ENCODE measurements around the gene CPLX3.

Gene CPLX3

DNA sequence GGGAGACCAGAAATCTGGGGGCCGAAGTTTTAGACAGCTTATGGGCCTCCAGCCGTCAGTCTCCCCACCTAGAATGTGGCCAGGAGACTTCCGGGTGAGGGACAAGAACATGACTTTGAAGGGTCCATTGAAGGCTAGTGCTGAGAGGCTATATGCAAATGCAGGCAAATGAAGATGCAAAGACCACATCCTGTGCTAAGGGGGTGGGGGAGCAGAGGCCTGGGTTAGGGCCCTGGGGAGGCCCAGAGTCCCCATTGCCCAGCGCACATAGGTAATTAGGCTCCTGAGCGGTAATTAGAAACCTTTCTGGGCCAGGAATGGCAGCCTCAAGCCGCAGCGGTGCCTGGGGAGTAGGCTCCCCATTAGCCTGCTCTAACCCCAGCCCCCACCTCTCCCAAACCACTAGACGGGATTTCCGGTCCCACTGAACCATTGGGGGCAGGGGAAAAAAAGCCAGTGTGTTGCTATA, 37.7 kb upstream of the CPLX3 start:
- no peak for DNase-seq

GRCh38 chr15:74789171-74789631, 37.2 kb upstream of the CPLX3 start:
- DNase-seq = no peak

DNA sequence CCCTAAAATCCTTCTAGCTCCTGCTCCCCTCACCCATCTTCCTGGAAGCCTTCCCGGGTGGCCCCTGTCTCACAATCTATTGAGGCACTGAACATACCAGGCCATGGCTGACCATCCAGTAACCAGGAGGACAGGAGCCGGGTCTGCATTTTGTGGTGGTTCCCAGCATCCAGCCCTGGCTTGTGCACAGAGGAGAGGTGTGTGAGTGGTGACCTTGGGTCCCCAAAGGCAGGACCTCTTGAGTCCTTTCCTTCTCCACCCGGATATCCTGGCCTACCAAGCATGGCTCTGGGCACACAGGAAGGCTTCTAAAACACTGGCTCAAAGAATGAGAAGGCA, 36.7 kb upstream of the CPLX3 start:
- no peak for DNase-seq

- DNase-seq = no peak
These were observed 36.1 kb upstream of the CPLX3 start for GRCh38 chr15:74790080-74790916.

- no peak for DNase-seq
These were observed 35.4 kb upstream of the CPLX3 start for GRCh38 chr15:74791007-74791406.

- no peak for DNase-seq
These were observed 34.8 kb upstream of the CPLX3 start for GRCh38 chr15:74791667-74792066.

- DNase-seq = no peak
These were observed 34.0 kb upstream of the CPLX3 start for GRCh38 chr15:74792227-74793016.

DNA sequence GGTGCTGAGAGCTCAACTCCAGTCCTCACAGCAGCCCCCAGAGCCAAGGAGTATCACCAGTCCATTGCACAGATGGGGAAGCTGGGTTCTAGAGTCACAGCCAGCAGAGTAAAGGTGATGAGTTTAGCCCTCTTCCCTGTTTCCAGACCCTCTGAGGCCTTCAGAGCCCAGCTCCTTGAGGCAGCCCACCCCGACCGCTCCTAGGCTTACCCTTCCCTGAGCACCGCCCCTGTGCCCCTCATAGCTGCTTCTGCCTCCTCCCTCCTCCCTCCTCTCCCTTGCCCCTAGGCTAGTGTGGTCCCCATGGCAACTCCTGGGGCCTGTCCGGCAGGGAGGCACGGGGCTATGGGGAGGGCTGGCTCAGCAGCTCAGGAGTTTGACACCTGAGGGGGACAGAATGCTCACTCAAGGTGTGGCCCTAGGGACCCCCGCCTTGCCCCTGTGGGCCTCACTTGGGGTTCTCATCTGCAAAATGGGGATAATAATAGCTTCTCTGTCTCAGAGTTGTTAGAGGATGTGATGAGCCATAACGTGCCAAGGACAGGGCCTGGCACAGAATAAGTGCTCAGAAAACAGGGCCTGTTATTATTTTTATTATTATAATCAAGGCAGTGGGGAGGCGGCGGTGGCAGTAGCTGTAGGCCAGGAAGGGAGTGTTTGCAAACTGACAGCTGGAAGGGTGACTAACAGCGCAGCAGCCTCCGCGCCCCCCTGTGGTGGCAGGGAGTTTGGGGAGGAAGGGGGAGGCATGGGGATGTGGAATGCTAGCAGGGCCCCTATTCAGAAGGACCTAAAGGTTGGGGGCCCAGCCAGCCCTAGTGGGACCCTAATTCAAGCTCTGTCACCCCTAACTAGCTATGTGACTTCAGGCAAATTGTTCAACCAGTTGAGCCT, 33.0 kb upstream of the CPLX3 start:
- DNase-seq = peak in 1 of 2 donors; percentile 51

DNA sequence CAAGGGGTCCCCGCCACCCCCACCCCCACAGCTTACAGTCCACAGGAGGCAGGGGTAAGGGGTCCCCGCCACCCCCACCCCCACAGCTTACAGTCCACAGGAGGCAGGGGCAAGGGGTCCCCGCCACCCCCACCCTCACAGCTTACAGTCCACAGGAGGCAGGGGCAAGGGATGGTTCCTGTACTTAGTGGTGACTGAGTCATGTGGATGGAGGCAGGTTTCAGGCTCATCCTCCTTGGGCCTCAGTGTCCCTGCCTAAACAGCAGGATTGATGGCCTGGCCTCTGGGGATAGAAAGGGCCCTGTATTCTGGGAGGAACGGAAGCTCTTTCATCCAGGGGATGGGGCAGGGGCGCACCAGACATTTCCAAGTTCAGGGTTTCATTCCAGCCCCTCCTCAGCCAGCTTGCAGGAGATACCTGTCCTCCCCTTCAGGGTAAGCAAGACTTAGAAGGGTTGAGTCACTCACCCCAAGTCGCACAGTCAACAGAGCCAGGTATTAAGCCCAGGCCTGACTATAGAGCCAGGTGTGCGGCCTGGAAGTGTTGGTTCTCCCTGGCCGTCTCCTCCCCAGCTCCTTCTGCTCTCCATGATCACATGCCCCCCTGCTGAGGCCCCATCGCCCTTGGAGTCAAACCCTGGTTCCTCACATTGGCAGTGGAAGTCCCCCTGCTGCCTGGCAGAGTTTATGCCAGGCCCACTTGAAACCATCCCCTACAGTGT, 32.0 kb upstream of the CPLX3 start:
- no peak for DNase-seq

DNA sequence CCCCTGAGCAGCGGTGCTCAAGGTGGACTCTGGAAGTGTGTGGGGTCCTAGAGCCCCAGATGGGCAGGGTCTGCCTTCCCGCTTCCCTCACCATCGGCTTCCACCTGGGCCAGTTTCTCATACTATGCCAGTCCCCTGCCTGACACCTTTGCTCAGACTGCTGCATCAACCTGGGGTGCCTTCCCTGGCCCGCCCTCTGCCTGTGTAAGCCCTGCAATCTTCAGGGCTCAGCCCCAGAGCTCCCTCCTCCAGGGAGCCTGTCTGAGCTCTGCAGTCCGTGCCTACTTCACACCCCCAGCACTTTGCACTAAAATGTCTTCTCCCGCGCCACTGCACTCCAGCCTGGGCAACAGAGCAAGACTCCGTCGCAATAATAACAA, 31.5 kb upstream of the CPLX3 start:
- no peak for DNase-seq

DNA sequence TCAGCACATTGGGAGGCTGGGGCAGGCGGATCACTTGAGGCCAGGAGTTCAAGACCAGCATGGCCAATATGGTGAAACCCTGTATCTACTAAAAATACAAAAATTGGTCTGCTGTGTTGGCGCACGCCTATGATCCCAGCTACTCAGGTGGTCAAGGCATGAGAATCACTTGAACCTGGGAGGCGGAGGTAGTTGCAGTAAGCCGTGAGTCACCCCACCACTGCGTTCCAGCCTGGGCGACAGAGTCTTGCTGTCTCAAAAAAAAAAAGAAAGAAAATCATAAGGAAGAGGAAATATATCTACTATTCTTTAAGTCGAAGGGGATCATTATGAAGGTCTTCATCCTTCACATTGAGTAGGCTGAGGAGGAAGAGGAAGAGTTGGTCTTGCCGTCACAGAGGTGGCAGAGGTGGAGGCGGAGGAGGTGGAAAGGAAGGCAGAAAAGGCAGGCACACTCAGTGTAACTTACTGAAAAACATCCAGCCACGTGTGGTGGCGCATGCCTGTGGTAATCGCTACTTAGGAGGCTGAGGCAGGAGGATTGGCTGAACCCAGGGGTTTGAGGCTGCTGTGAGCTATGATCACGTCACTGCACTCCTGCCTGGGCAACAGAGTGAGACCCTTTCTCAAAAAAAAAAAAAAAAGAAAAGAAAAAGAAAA, 30.3 kb upstream of the CPLX3 start:
- DNase-seq = no peak

GRCh38 chr15:74798388-74799254, 27.8 kb upstream of the CPLX3 start:
- no peak for DNase-seq

DNA sequence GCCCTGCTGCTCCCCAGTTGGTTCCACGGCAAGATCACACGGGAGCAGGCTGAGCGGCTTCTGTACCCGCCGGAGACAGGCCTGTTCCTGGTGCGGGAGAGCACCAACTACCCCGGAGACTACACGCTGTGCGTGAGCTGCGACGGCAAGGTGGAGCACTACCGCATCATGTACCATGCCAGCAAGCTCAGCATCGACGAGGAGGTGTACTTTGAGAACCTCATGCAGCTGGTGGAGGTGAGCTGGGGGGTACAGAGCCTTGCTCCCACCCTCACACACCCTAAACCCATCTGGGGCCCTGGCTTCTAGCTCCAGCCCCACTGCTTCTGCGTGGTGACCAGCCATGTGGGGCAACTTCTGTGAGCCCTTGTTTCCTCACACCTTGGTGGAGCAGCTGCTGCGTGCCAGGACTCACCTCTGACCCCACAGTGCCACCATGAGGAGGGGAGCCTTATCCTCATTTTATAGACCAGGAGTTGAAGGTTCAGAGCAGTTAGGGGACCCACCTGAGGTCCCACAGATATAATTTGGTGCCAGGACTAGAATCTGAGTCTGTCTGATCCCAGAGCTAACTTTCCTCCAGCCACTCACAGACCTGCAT, 27.1 kb upstream of the CPLX3 start:
- DNase-seq = no peak

GRCh38 chr15:74799856-74800558, 26.4 kb upstream of the CPLX3 start:
- DNase-seq = peak; percentile 84 to 85

GRCh38 chr15:74800559-74801094, 25.8 kb upstream of the CPLX3 start:
- DNase-seq = no peak

DNA sequence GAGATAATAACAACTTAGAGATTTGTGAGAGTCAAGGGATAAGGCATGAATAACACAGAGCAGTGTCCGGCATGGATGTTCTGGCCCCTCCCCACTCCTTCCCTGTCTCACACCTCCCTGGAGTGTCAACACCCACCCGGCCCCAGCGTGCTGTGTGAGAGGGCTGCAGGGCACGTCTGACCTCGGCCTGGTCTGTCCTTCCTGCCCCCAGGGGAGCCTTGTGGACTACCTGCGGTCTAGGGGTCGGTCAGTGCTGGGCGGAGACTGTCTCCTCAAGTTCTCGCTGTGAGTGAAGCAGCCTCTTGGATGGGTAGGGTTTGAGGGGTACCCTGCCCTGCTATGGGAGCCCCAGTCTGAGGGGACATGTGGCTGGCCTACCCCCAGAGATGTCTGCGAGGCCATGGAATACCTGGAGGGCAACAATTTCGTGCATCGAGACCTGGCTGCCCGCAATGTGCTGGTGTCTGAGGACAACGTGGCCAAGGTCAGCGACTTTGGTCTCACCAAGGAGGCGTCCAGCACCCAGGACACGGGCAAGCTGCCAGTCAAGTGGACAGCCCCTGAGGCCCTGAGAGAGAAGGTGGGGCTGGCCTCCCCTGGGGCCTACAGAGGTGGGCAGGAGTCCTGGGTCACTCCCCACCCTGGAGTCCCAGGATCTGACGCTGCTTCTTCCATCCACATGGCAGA, 25.0 kb upstream of the CPLX3 start:
- no peak for DNase-seq

GRCh38 chr15:74802290-74802689, 24.1 kb upstream of the CPLX3 start:
- DNase-seq = no peak

- DNase-seq = no peak
These were observed 23.5 kb upstream of the CPLX3 start for GRCh38 chr15:74802862-74803447.
